SH-SY5Y (cell line): ENCODE data around the gene LTBP1.

Source experiments
- GATA2 ChIP-seq: IDR thresholded peaks from 2 replicates; pipeline ENCODE4 v1.6.1; 2011; ENCODE audit warnings: mild to moderate bottlenecking, low read depth, low read length
- GATA3 ChIP-seq: IDR thresholded peaks from 2 replicates; pipeline ENCODE4 v1.6.1; 2011; ENCODE audit warnings: low read depth, mild to moderate bottlenecking, low read length, moderate library complexity

GRCh38 chr2:33072614-33073013 lies 125.9 kb downstream of the LTBP1 start:
- TF ChIP-seq GATA2 (no peak), GATA3 (no peak)
